ENCODE measurements around the gene HYAL1. TPM values are rescaled to one million over a fixed set of nuclear protein-coding genes. Genes with fewer than 3 reads are reported as not detected.

Gene HYAL1
- total RNA-seq, 2 donors from 2014 or later: 5.8 to 6.1 TPM

- Histone ChIP-seq H3K27ac (peak overlapping the region; percentile 8 to 91), H3K4me3 (peak overlapping the region; percentile 73), H3K9me3 (no peaks in the 10 kb centered on the region), H3K4me1 (ENCODE audit: control insufficient read depth in 1 of 2, low read depth in 2 of 2) (peaks cover 27 to 51% of the 10 kb centered on the region in 2 donors), H3K36me3 (peaks cover 8% of the 10 kb centered on the region), H3K27me3 (replicated peaks; ENCODE audit: insufficient read depth) (no peaks in the 10 kb centered on the region)
- TF ChIP-seq, protein P1, sequence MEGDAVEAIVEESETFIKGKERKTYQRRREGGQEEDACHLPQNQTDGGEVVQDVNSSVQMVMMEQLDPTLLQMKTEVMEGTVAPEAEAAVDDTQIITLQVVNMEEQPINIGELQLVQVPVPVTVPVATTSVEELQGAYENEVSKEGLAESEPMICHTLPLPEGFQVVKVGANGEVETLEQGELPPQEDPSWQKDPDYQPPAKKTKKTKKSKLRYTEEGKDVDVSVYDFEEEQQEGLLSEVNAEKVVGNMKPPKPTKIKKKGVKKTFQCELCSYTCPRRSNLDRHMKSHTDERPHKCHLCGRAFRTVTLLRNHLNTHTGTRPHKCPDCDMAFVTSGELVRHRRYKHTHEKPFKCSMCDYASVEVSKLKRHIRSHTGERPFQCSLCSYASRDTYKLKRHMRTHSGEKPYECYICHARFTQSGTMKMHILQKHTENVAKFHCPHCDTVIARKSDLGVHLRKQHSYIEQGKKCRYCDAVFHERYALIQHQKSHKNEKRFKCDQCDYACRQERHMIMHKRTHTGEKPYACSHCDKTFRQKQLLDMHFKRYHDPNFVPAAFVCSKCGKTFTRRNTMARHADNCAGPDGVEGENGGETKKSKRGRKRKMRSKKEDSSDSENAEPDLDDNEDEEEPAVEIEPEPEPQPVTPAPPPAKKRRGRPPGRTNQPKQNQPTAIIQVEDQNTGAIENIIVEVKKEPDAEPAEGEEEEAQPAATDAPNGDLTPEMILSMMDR (IDR thresholded peaks at IDR 0.05): no peak
- DNase-seq (ENCODE audit: low spot score) (no peak), ATAC-seq (ENCODE audit: insufficient number of reproducible peaks, low FRiP score, low read depth) (no peak)
These were observed 19.8 kb upstream of the HYAL1 start for GRCh38 chr3:50323092-50323600.

DNA sequence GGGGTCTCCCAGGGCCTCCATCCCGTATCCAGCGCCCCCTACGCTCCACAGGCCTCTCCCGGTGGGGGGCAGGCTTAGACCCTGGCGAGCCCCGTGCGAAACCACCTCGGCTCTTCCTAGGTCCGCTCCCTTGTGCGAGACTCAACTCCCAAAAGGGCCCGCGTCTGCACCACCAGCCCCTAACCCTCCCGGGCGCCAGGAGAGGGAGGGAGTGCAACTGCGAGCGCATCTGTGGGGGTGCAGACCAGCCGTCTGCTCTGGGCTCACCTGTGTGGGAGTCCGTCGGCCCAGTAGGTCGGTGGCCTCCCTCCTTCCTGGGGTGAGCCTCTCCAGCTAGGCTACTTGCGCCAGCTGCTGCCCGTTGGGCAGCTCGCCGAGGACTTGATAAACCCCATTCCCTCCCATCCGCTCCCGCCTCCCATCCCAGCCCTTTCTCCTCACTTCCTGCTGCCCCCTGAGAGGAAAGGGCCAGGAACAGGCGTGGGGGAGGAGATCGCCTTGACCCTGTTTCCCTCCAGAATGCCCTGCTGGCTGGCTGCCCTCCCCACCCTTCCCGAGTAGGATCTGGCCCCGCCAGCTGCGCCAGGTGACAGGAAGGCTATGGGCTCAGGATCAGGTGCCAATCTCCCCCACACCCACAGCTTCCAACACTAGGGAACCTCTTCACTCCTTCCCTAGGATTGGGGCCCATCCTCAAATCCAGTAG is 19.2 kb upstream of the HYAL1 start, which contains the start of gene HYAL2:
Gene HYAL2, minus strand, starts transcription at position 360 of the 706 bp plus-strand sequence. CDS start 2,256 bp downstream, outside the sequence.
- Histone ChIP-seq H3K9me3 (no peaks in the 10 kb centered on the region), H3K27ac (peak within 1 kb of the TSS; percentile 91 to 97), H3K36me3 (peaks cover 10% of the 10 kb centered on the region), H3K4me3 (peak within 1 kb of the TSS; percentile 73), H3K4me1 (ENCODE audit: control insufficient read depth in 1 of 2, low read depth in 2 of 2) (peaks cover 33 to 55% of the 10 kb centered on the region in 2 donors), H3K27me3 (replicated peaks; ENCODE audit: insufficient read depth) (no peaks in the 10 kb centered on the region)
- TF ChIP-seq, protein P1 (IDR thresholded peaks at IDR 0.05): no peak
- ATAC-seq (ENCODE audit: insufficient number of reproducible peaks, low FRiP score, low read depth): no peak
- DNase-seq (ENCODE audit: low spot score): no peak

DNA sequence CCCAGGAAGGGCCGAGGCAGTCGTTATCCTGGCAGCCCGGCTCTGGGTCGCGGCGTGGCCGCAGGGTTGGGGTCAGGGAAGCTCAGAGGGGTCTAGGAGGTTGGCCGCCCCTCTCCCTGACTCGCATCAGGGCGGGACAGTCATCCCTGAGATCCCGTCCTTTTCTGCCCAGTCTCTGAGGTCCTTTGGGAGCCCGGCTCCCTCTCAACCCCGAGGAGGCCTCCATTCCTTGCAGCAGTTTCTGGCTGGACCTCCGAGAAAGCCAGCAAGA is 18.7 kb upstream of the HYAL1 start:
- TF ChIP-seq, protein P1 (IDR thresholded peaks at IDR 0.05): no peak
- no peak for ATAC-seq (ENCODE audit: insufficient number of reproducible peaks, low FRiP score, low read depth)
- no peak for DNase-seq (ENCODE audit: low spot score)
- Histone ChIP-seq H3K9me3 (no peaks in the 10 kb centered on the region), H3K4me1 (ENCODE audit: control insufficient read depth in 1 of 2, low read depth in 2 of 2) (peaks cover 29 to 50% of the 10 kb centered on the region in 2 donors), H3K27me3 (replicated peaks; ENCODE audit: insufficient read depth) (no peaks in the 10 kb centered on the region), H3K4me3 (peak overlapping the region; percentile 73), H3K36me3 (peaks cover 10% of the 10 kb centered on the region), H3K27ac (peak overlapping the region; percentile 91 to 97)

DNA sequence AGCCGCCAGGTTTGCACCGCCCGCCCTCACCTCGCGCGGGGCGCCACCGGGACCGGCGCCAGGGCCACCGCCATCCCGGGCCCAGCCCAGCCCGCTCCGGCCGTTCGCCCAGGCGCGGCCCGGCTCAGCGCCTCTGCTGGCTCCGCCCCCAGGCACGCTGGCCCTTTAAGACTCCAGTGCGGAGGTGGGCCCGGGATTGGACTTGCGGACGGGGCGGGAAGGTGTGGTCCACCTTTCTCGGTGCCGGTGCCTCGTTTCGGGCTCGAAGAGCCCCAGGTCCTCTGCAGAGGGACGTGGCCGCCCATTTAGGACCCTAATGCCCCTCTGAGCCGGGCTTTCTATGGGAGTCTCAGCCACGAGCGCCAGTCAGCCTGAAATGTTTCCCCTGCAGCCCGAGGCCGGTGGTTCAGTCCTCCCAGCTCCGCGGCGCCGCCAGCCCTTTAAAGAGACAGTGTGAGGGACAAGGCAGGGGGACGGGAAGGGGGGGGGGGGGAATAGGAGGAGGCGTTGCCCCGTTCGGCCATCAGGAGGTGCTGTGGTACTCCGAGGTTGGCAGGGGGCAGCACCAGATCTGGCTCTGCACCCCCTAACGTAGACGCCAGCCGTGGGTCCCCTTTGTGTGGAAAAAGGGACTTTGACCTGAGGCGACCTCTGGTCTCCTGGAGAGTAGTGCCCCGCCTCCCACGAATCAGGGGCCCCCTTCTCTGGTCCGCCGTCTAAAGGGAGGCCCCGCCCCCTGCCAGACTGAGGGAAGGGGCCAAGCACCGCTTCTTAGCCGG is 18.2 kb upstream of the HYAL1 start:
- no peaks in the 10 kb centered on the region for H3K9me3 ChIP-seq
- ATAC-seq (ENCODE audit: insufficient number of reproducible peaks, low FRiP score, low read depth) (peak; percentile 71), DNase-seq (ENCODE audit: low spot score) (no peak)
- H3K4me1 ChIP-seq (ENCODE audit: control insufficient read depth in 1 of 2, low read depth in 2 of 2): peaks cover 26 to 44% of the 10 kb centered on the region in 2 donors
- H3K27me3 ChIP-seq (replicated peaks; ENCODE audit: insufficient read depth): no peaks in the 10 kb centered on the region
- peaks cover 10% of the 10 kb centered on the region for H3K36me3 ChIP-seq
- H3K4me3 ChIP-seq: peak overlapping the region; percentile 73
- H3K27ac ChIP-seq: peak overlapping the region; percentile 91 to 97
- TF ChIP-seq, protein P1 (IDR thresholded peaks at IDR 0.05): peak; percentile 42

- Histone ChIP-seq H3K27me3 (replicated peaks; ENCODE audit: insufficient read depth) (no peaks in the 10 kb centered on the region), H3K36me3 (peaks cover 6% of the 10 kb centered on the region), H3K27ac (peak overlapping the region; percentile 91 to 97), H3K4me1 (ENCODE audit: control insufficient read depth in 1 of 2, low read depth in 2 of 2) (peaks cover 26 to 44% of the 10 kb centered on the region in 2 donors), H3K4me3 (peak overlapping the region; percentile 73), H3K9me3 (no peaks in the 10 kb centered on the region)
- TF ChIP-seq, protein P1 (IDR thresholded peaks at IDR 0.05): no peak
- no peak for DNase-seq (ENCODE audit: low spot score)
- peak; percentile 27 for ATAC-seq (ENCODE audit: insufficient number of reproducible peaks, low FRiP score, low read depth)
These were observed 17.5 kb upstream of the HYAL1 start for GRCh38 chr3:50320853-50321335.

Measured in thoracic aorta (tissue), 2 donors.